Ishikawa (cell line): ENCODE results near the gene LGR6.

Source experiments
- CREB1 ChIP-seq: IDR thresholded peaks from 2 replicates; pipeline ENCODE4 v1.6.1; 2012; ENCODE audit warnings: low read depth
- EGR1 ChIP-seq: IDR thresholded peaks from 2 replicates; pipeline ENCODE4 v1.6.1; 2012
- EP300 ChIP-seq: IDR thresholded peaks from 2 replicates; pipeline ENCODE4 v1.6.1; 2012; ENCODE audit warnings: borderline replicate concordance
- FOXM1 ChIP-seq: IDR thresholded peaks from 2 replicates; pipeline ENCODE4 v1.6.1; 2012; ENCODE audit warnings: low read depth, borderline replicate concordance
- MAX ChIP-seq: IDR thresholded peaks from 2 replicates; pipeline ENCODE4 v1.6.1; 2012
- RAD21 ChIP-seq: IDR thresholded peaks from 2 replicates; pipeline ENCODE4 v1.6.1; 2012; ENCODE audit warnings: low read depth
- REST ChIP-seq: IDR thresholded peaks from 2 replicates; pipeline ENCODE4 v1.6.1; 2012; ENCODE audit warnings: low read depth, mild to moderate bottlenecking
- TAF1 ChIP-seq: IDR thresholded peaks from 2 replicates; pipeline ENCODE4 v1.6.1; 2012; ENCODE audit warnings: low read depth, mild to moderate bottlenecking
- TCF12 ChIP-seq: IDR thresholded peaks from 2 replicates; pipeline ENCODE4 v1.6.1; 2012; ENCODE audit warnings: low read depth
- USF1 ChIP-seq: IDR thresholded peaks from 2 replicates; pipeline ENCODE4 v1.6.1; 2012
- YY1 ChIP-seq: IDR thresholded peaks from 2 replicates; pipeline ENCODE4 v1.6.1; 2012; ENCODE audit warnings: low read depth

- TF ChIP-seq MAX: no peak
- no peak for TF ChIP-seq FOXM1
- TF ChIP-seq YY1: no peak
- TF ChIP-seq EP300: no peak
- TF ChIP-seq USF1: no peak
- TF ChIP-seq CREB1: no peak
- TF ChIP-seq TCF12: no peak
- TF ChIP-seq EGR1: no peak
- TF ChIP-seq RAD21: no peak
- no peak for TF ChIP-seq REST
- TF ChIP-seq TAF1: no peak
Measured at GRCh38 chr1:202162418-202163280, 30.9 kb upstream of the LGR6 start.
